H1 (cell line): ENCODE measurements around the gene PAK1IP1. TPM values are rescaled to one million over a fixed set of nuclear protein-coding genes. Genes with fewer than 3 reads are reported as not detected.

Source experiments
- ASH2L ChIP-seq: fragments of 200-600, 300-600 bp; sonication (generic); IDR thresholded peaks from one replicate; pipeline ENCODE4 v1.7.1; 2017; ENCODE audit warnings: low read length
- CBX5 ChIP-seq: fragments of 300-800, 300-1000 bp; sonication (generic); IDR thresholded peaks from 2 replicates; pipeline ENCODE4 v1.7.1; 2016; ENCODE audit warnings: antibody characterized with exemption, low read length, low read depth
- CHD1 ChIP-seq: IDR thresholded peaks from 2 replicates; pipeline ENCODE4 v1.6.1; 2012; ENCODE audit warnings: low read depth, low read length, improper control_type of control experiment
- EP300 ChIP-seq, 2 experiments: IDR thresholded peaks; 1 replicate in 1 of 2; 2 replicates in 1 of 2; pipeline ENCODE4 v1.6.1; 2011 to 2012; ENCODE audit warnings: low read depth in 2 of 2, low read length in 2 of 2, mild to moderate bottlenecking in 2 of 2, borderline replicate concordance in 1 of 2, inconsistent platforms in 1 of 2, moderate library complexity in 1 of 2
- EZH2 ChIP-seq: fragments of 200-600 bp; sonication (generic); IDR thresholded peaks from 2 replicates; pipeline ENCODE4 v1.7.1; 2012; ENCODE audit warnings: low read depth, mild to moderate bottlenecking, moderate library complexity, low read length, inconsistent platforms; ENCODE audit not compliant: severe bottlenecking
- GTF2F1 ChIP-seq: IDR thresholded peaks from 2 replicates; pipeline ENCODE4 v1.6.1; 2012; ENCODE audit warnings: low read depth, low read length, improper control_type of control experiment, borderline replicate concordance
- KDM1A ChIP-seq: fragments of 200-600, 300-600 bp; sonication (generic); IDR thresholded peaks from 2 replicates; pipeline ENCODE4 v1.7.1; 2016; ENCODE audit warnings: mild to moderate bottlenecking, low read length, borderline replicate concordance
- KDM5A ChIP-seq: fragments of 200-600 bp; IDR thresholded peaks from 2 replicates; pipeline ENCODE4 v1.7.1; 2012; ENCODE audit warnings: mild to moderate bottlenecking, low read length, inconsistent platforms, mixed read lengths
- PHF8 ChIP-seq: fragments of 200-600 bp; sonication (generic); conservative IDR thresholded peaks from 2 replicates; pipeline ENCODE4 v1.7.1; 2012; ENCODE audit warnings: low read depth, mild to moderate bottlenecking, inconsistent platforms, low read length, moderate library complexity
- POLR2AphosphoS5 ChIP-seq: IDR thresholded peaks from 2 replicates; pipeline ENCODE4 v1.6.1; 2011; ENCODE audit warnings: low read depth, low read length
- POU5F1 ChIP-seq: IDR thresholded peaks from 2 replicates; pipeline ENCODE4 v1.6.1; 2011; ENCODE audit warnings: low read depth, mild to moderate bottlenecking, low read length, moderate library complexity
- RFX5 ChIP-seq: IDR thresholded peaks from 2 replicates; pipeline ENCODE4 v1.6.1; 2011; ENCODE audit warnings: low read depth, low read length, improper control_type of control experiment, borderline replicate concordance
- RNF2 ChIP-seq: fragments of 200-900, 300-1000 bp; sonication (generic); IDR thresholded peaks from 2 replicates; pipeline ENCODE4 v1.7.1; 2016; ENCODE audit warnings: borderline replicate concordance, low read depth, mild to moderate bottlenecking, antibody characterized with exemption, low read length; ENCODE audit not compliant: poor library complexity, severe bottlenecking; ENCODE audit errors: missing control alignments
- SIX5 ChIP-seq: IDR thresholded peaks from 2 replicates; pipeline ENCODE4 v1.6.1; 2011; ENCODE audit warnings: mild to moderate bottlenecking, low read depth, low read length
- SP1 ChIP-seq: IDR thresholded peaks from 2 replicates; pipeline ENCODE4 v1.6.1; 2011; ENCODE audit warnings: low read depth, low read length
- TAF7 ChIP-seq: optimal IDR thresholded peaks from 2 replicates; pipeline ENCODE3; 2011; ENCODE audit warnings: low read depth, mild to moderate bottlenecking, inconsistent platforms, low read length, moderate library complexity, borderline replicate concordance
- TEAD4 ChIP-seq: IDR thresholded peaks from 2 replicates; pipeline ENCODE4 v1.6.1; 2012; ENCODE audit warnings: low read depth, low read length, inconsistent platforms, mixed read lengths
- polyA plus RNA-seq, 7 experiments: library from polyadenylated mRNA; depleted of rRNA in 3 of 7; stranded (reverse) in 5 of 7; unstranded in 2 of 7; fragments of >200 nt in 5 of 7; fragments of 200-250 nt in 2 of 7; gene quantifications; 1 replicate in 5 of 7; 2 replicates in 1 of 7; 4 replicates in 1 of 7; pipeline versions ENCODE4 v1.2.1 to v1.2.3, GENCODE V29; 2011 to 2013; ENCODE audit warnings: missing spikeins in 2 of 7, mixed read lengths in 2 of 7
- total RNA-seq: library from RNA; stranded (reverse); fragmentation: NEBNext Ultra II Directional; extraction: Animal tissue kit (Norgen Biotek cat#: 25700); gene quantifications from 2 replicates; pipeline ENCODE4 v1.2.1, GENCODE V29; 2021
- TF ChIP-seq, protein P1 (sequence below): IDR thresholded peaks from 2 replicates; pipeline ENCODE4 v1.6.1; 2011; ENCODE audit warnings: low read length, improper control_type of control experiment
- TF ChIP-seq, protein P2 (sequence below): IDR thresholded peaks from 2 replicates; pipeline ENCODE4 v1.6.1; 2012; ENCODE audit warnings: inconsistent platforms
- TF ChIP-seq, protein P3 (sequence below): IDR thresholded peaks from 2 replicates; pipeline ENCODE4 v1.6.1; 2011; ENCODE audit warnings: low read depth, mild to moderate bottlenecking, low read length; ENCODE audit not compliant: insufficient read depth

PAK1IP1 gene
- total and polyA plus RNA-seq, 2 of the 8 experiments (the other 6 are each of a cell fraction or from before 2014, with no cell fraction given): 19.7 to 43.6 TPM

DNA sequence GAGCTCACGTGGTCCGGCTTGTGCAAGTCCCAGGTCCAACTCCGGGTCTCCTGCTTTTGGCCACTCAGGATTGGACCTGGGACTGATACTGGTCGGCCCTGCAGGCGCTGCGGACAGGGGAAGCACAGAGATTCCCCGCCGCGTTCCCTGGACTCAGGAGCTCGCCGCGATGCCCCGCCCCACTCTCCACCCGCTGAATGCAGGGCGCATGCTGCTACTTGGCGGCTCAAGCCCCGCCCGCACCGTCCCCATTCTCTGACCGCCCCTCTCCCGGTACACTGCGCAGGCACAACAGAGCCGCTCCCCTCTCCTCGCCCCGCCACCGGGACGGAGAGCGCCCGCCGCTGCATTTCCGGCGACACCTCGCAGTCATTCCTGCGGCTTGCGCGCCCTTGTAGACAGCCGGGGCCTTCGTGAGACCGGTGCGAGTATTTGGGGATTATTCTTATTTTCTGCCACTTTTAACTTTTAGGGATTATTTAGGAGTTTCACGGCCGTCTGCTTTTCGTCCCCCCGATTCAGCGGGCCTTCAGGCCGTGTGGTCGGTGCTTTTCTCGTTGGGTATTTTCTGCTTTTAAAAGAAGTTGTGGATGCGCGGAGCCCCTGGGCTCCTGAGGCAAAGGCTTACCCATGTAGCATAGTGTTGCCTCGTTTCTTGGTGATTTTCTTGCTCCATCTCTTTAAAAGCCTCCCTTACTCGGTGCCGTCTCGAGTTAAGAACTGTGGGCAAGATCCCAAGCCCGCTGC, 28.2 kb downstream of the PAK1IP1 start, which contains the start of gene TMEM14C (continued):
- no peak for TF ChIP-seq TEAD4
- no peak for TF ChIP-seq KDM1A
- TF ChIP-seq ASH2L: peak; percentile 58
- TF ChIP-seq, protein P1, sequence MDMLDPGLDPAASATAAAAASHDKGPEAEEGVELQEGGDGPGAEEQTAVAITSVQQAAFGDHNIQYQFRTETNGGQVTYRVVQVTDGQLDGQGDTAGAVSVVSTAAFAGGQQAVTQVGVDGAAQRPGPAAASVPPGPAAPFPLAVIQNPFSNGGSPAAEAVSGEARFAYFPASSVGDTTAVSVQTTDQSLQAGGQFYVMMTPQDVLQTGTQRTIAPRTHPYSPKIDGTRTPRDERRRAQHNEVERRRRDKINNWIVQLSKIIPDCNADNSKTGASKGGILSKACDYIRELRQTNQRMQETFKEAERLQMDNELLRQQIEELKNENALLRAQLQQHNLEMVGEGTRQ: peak; percentile 76
- TF ChIP-seq EZH2: no peak
- no peak for TF ChIP-seq CBX5
- 0 out of 3 replicates have a peak, but pooled peaks of 1 of the 2 experiments have one; percentile 36 for TF ChIP-seq EP300 (IDR thresholded peaks at IDR 0.05; ENCODE audit: borderline replicate concordance in 1 of 2, low read depth in 2 of 2, low read length in 2 of 2)
- TF ChIP-seq PHF8: peak; percentile 70
- no peak for TF ChIP-seq RNF2
- TF ChIP-seq SP1: peak; percentile 69
- TF ChIP-seq, protein P2, sequence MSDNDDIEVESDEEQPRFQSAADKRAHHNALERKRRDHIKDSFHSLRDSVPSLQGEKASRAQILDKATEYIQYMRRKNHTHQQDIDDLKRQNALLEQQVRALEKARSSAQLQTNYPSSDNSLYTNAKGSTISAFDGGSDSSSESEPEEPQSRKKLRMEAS: peak; percentile 84
- peak; percentile 55 for TF ChIP-seq TAF7
- TF ChIP-seq, protein P3, sequence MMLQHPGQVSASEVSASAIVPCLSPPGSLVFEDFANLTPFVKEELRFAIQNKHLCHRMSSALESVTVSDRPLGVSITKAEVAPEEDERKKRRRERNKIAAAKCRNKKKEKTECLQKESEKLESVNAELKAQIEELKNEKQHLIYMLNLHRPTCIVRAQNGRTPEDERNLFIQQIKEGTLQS: no peak
- peak; percentile 84 for TF ChIP-seq POLR2AphosphoS5
- no peak for TF ChIP-seq SIX5
- no peak for TF ChIP-seq GTF2F1
- TF ChIP-seq RFX5: no peak
- TF ChIP-seq CHD1: no peak
- TF ChIP-seq POU5F1: no peak
- TF ChIP-seq KDM5A: no peak
